ENCODE results near the gene TYW3.

- TF ChIP-seq CTCF (IDR thresholded peaks at IDR 0.05) (no peak), EZH2 (IDR thresholded peaks at IDR 0.05; ENCODE audit: borderline replicate concordance, insufficient read depth, low read depth, low read length, poor library complexity, severe bottlenecking) (no peak)
These were observed 78.7 kb downstream of the TYW3 start for GRCh38 chr1:74811436-74812179.
